MM.1S (cell line): ENCODE measurements around the gene ZNF710.

Experiments
- DNase-seq: peaks from one replicate; pipeline ENCODE4 v3.0.0-alpha.2; 2015
- H2AFZ ChIP-seq: fragments of 300-600 bp; sonication (generic); 2 replicates; pipeline ENCODE4 v1.6.0; 2016; ENCODE audit warnings: antibody characterized with exemption, low read length
- H3F3A ChIP-seq: fragments of 300-600 bp; sonication (generic); 2 replicates; pipeline ENCODE4 v1.6.1; 2016; ENCODE audit warnings: mild to moderate bottlenecking, antibody characterized with exemption, low read length, moderate library complexity, mixed read lengths; ENCODE audit not compliant: insufficient read depth
- H3K27ac ChIP-seq: fragments of 300-600 bp; sonication (generic); 2 replicates; pipeline ENCODE4 v1.5.1; 2016; ENCODE audit warnings: mild to moderate bottlenecking, low read length
- H3K27me3 ChIP-seq: fragments of 300-600 bp; sonication (generic); replicated peaks from 2 replicates; pipeline ENCODE4 v1.6.0; 2016; ENCODE audit warnings: low read length; ENCODE audit not compliant: insufficient read depth
- H3K36me3 ChIP-seq: fragments of 300-600 bp; sonication (generic); replicated peaks from 2 replicates; pipeline ENCODE4 v1.6.1; 2016; ENCODE audit warnings: mild to moderate bottlenecking, low read length, mixed read lengths; ENCODE audit not compliant: insufficient read depth
- H3K4me1 ChIP-seq: fragments of 300-600 bp; sonication (generic); 2 replicates; pipeline ENCODE4 v1.6.1; 2016; ENCODE audit warnings: low read length, mixed read lengths
- H3K4me2 ChIP-seq: fragments of 300-600 bp; sonication (generic); 2 replicates; pipeline ENCODE4 v1.6.0; 2016; ENCODE audit warnings: low read depth, low read length
- H3K4me3 ChIP-seq: fragments of 300-600 bp; sonication (generic); 2 replicates; pipeline ENCODE4 v1.5.1; 2016; ENCODE audit warnings: low read length, mixed read lengths
- H3K79me2 ChIP-seq: fragments of 300-600 bp; sonication (generic); 2 replicates; pipeline ENCODE4 v1.6.1; 2016; ENCODE audit warnings: mixed run types, low read length, mixed read lengths
- H3K9ac ChIP-seq: fragments of 300-600 bp; sonication (generic); 2 replicates; pipeline ENCODE4 v1.6.1; 2016; ENCODE audit warnings: low read length, mixed read lengths
- H3K9me2 ChIP-seq: fragments of 300-600 bp; sonication (generic); replicated peaks from 2 replicates; pipeline ENCODE4 v1.6.1; 2016; ENCODE audit warnings: mild to moderate bottlenecking, low read length, mixed read lengths; ENCODE audit not compliant: insufficient read depth
- H3K9me3 ChIP-seq: fragments of 300-600 bp; sonication (generic); replicated peaks from 2 replicates; pipeline ENCODE4 v1.6.1; 2016; ENCODE audit warnings: mild to moderate bottlenecking, low read length, mixed read lengths; ENCODE audit not compliant: insufficient read depth
- H4K20me1 ChIP-seq: fragments of 300-600 bp; sonication (generic); 2 replicates; pipeline ENCODE4 v1.6.1; 2016; ENCODE audit warnings: mild to moderate bottlenecking, low read length, moderate library complexity, mixed read lengths; ENCODE audit not compliant: insufficient read depth
- EZH2 ChIP-seq: fragments of 300-600 bp; sonication (generic); optimal IDR thresholded peaks from 2 replicates; pipeline ENCODE3; 2017; ENCODE audit warnings: low read depth, mild to moderate bottlenecking, antibody characterized with exemption, low read length, mixed read lengths
- EZH2phosphoT487 ChIP-seq: fragments of 300-600 bp; sonication (generic); IDR thresholded peaks from 2 replicates; pipeline ENCODE4 v1.6.1; 2018; ENCODE audit warnings: antibody characterized with exemption, low read length
- TF ChIP-seq, protein P1 (sequence below): fragments of 300-600 bp; sonication (generic); IDR thresholded peaks from 2 replicates; pipeline ENCODE4 v1.5.1; 2016; ENCODE audit warnings: antibody characterized with exemption, low read length, mixed read lengths

ZNF710 gene

DNA sequence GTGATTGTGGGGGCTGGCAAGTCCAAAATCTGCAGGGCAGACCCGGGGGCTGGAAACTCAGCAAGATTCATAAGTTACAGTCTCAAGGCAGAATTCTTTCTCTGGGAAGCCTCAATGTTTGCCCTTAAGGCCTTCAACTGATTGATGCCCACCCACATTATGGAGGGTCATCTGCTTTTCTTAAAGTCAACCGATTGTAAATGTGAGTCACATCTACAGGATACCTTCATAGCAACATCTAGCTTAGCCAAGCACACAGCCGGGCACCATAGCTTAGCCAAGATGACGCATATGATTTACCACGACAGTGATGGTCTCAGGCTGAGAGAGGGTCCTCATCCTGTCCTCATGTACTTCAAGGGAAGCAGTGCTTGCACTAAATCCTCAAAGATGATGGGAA, 57.7 kb downstream of the ZNF710 start:
- H3K27me3 ChIP-seq, result no peaks in the 10 kb centered on the region
- peaks cover 25% of the 10 kb centered on the region for H3F3A ChIP-seq
- no peaks in the 10 kb centered on the region for H3K9me2 ChIP-seq
- no peak overlapping the region for H3K4me3 ChIP-seq
- H3K9me3 ChIP-seq, result no peaks in the 10 kb centered on the region
- H3K27ac ChIP-seq, result peak overlapping the region; percentile 91
- TF ChIP-seq EZH2 (no peak), EZH2phosphoT487 (no peak)
- TF ChIP-seq, protein P1, sequence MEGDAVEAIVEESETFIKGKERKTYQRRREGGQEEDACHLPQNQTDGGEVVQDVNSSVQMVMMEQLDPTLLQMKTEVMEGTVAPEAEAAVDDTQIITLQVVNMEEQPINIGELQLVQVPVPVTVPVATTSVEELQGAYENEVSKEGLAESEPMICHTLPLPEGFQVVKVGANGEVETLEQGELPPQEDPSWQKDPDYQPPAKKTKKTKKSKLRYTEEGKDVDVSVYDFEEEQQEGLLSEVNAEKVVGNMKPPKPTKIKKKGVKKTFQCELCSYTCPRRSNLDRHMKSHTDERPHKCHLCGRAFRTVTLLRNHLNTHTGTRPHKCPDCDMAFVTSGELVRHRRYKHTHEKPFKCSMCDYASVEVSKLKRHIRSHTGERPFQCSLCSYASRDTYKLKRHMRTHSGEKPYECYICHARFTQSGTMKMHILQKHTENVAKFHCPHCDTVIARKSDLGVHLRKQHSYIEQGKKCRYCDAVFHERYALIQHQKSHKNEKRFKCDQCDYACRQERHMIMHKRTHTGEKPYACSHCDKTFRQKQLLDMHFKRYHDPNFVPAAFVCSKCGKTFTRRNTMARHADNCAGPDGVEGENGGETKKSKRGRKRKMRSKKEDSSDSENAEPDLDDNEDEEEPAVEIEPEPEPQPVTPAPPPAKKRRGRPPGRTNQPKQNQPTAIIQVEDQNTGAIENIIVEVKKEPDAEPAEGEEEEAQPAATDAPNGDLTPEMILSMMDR, result no peak
- peak overlapping the region; percentile 61; the same call in 1 of the 2 replicates for H3K9ac ChIP-seq
- no peaks in the 10 kb centered on the region for H4K20me1 ChIP-seq
- H3K4me2 ChIP-seq, result peak overlapping the region; percentile 81; the same call in 1 of the 2 replicates
- DNase-seq, result no peak
- peaks cover 28% of the 10 kb centered on the region for H3K4me1 ChIP-seq
- no peaks in the 10 kb centered on the region for H3K36me3 ChIP-seq
- no peak overlapping the region for H2AFZ ChIP-seq
- peaks cover 69% of the 10 kb centered on the region for H3K79me2 ChIP-seq

DNA sequence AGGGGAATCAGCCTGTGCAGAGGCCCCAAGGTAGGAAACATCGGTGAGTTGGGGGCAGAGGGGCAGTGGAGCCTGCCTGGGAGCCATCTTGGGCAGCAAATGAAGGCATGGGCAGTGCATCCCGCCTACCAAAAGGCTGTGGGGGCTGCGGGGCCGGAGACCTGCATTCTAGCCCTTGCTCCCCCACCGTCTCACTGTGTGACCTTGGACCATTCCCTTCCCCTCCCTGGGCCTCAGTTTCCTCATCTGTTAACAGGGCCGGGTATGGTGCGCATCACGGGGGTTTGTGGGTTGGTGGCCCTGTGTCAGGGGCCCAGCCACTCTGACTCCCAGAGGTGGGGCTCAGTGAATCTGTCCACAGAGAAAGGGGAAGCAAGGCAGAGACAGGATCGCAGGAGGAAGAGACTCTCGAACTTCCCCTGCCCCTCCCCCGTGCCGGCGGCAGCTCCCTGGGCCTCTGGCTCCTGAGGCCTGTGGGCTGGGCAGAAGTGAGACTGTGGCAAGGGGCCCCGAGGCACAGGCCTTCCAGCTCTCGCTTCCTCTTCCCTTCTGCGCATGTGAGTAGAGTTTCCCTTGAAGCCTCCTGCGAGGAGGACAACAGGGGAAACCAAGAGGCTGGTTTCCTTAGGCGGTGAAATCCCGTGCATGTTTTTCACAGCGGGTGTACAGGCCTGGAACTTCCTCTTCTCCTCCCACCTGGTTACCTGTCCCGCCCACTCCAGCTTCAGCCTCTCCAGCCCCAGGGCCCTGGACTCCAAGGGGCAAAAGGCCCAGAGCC, 58.3 kb downstream of the ZNF710 start:
- no peaks in the 10 kb centered on the region for H3K36me3 ChIP-seq
- no peaks in the 10 kb centered on the region for H3K9me3 ChIP-seq
- H3K4me2 ChIP-seq, result peak overlapping the region; percentile 81
- no peaks in the 10 kb centered on the region for H3K9me2 ChIP-seq
- peaks cover 64% of the 10 kb centered on the region for H3K79me2 ChIP-seq
- DNase-seq, result peak; percentile 96
- H3K9ac ChIP-seq, result peak overlapping the region; percentile 61
- peak overlapping the region; percentile 27; the same call in 1 of the 2 replicates for H3K4me3 ChIP-seq
- H2AFZ ChIP-seq, result no peak overlapping the region
- peaks cover 25% of the 10 kb centered on the region for H3F3A ChIP-seq
- TF ChIP-seq EZH2, result no peak
- no peak for TF ChIP-seq EZH2phosphoT487
- TF ChIP-seq, protein P1, result no peak
- no peaks in the 10 kb centered on the region for H3K27me3 ChIP-seq
- peaks cover 28% of the 10 kb centered on the region for H3K4me1 ChIP-seq
- H3K27ac ChIP-seq, result peak overlapping the region; percentile 91
- H4K20me1 ChIP-seq, result no peaks in the 10 kb centered on the region

DNA sequence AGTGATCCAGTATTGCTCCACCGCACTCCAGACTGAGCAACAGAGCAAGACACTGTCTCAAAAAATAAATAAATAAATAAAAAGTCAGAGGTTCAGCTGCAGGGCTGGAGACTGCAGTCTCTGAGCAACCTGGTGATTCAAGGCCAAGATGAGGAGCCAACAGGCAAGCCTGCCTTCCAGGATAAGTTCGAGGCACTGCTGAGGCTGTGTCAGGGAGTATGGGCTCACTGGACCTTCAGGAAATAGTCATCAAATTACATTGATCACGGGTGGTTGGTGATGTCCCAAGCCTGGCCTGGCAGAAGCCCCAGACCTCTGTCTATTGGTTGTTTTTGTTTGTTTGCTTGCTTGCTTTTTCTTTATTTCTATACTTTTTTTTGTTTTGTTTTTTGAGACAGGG, 59.7 kb downstream of the ZNF710 start:
- Histone ChIP-seq H3K27me3 (no peaks in the 10 kb centered on the region), H3K79me2 (peaks cover 62% of the 10 kb centered on the region), H3K4me3 (no peak overlapping the region), H3K36me3 (no peaks in the 10 kb centered on the region), H4K20me1 (no peaks in the 10 kb centered on the region), H3K9me3 (no peaks in the 10 kb centered on the region), H3K4me1 (peaks cover 28% of the 10 kb centered on the region), H3F3A (peaks cover 25% of the 10 kb centered on the region), H3K27ac (no peak overlapping the region), H3K4me2 (no peak overlapping the region), H3K9ac (no peak overlapping the region), H3K9me2 (no peaks in the 10 kb centered on the region), H2AFZ (no peak overlapping the region)
- no peak for DNase-seq
- no peak for TF ChIP-seq EZH2
- TF ChIP-seq, protein P1, result no peak
- no peak for TF ChIP-seq EZH2phosphoT487
